Measurements from ENCODE around the gene USP48.
"Not testable (repeated sequence)": the region's sequence is repeated elsewhere in the genome, so short reads cannot be mapped to it uniquely, and the experiment has no call there.

The USP48 gene

DNA sequence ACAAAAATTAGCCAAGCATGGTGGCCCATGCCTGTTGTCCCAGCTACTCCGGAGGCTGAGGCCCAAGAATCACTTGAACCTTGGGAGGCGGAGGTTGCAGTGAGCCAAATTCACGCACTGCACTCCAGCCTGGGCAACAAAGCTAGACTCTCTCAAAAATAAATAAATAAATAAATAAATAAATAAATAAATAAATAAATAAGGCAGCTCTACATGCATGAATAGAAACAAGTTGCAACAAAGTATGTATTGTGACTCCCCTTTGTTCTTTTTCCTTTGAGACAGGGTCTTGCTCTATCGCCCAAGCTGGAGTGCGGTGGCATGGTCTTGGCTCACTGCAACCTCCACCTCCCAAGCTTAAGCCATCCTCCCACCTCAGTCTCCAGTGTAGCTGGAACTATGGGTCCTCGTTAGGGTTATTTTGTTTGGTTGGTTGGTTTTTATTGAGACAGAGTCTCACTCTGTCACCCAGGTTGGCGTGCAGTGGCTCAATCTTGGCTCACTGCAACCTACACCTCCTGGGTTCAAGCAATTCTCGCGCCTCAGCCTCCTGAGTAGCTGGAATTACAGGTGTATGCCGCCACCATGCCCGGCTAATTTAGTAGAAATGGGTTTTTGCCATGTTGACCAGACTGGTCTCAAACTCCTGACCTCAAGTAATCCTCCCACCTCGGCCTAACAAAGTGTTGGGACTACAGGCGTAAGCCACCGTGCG, 8.0 kb downstream of the USP48 start:
- no peak for DNase-seq (ENCODE audit: low spot score)

DNA sequence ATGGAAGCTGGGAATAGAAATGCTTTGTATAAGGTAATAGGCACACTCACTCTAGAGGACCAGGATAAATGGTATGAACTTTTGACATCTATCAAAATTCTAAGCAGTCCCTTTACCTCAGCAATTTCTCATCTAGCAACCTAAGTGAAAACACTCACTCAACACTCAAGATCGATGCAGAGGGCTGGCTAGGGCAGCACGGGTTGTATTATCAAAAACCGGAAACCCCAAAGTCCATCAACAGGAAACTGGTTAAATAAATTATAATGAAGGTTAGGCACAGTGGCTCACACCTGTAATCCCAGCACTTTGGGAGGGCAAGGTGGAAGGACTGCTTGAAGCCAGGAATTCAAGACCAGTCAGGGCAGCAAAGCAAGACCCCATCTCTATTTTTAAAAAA, 9.4 kb downstream of the USP48 start:
- no peak for DNase-seq (ENCODE audit: low spot score)

DNA sequence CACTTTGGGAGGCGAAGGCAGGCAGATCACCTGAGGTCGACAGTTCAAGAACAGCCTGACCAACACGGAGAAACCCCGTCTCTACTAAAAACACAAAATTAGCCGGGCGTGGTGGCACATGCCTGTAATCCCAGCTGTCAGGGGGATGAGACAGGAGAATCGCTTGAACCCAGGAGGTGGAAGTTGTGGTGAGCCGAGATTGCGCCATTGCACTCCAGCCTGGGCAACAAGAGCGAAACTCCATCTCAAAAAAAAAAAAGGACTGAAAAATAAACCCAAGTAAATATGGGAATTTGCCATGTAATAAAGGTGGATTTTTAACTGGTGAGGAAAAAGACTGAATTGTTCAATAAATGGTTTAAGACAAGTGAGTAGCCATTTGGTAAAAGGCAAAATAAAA, 11.3 kb downstream of the USP48 start:
- DNase-seq (ENCODE audit: low spot score): not testable (repeated sequence)

DNA sequence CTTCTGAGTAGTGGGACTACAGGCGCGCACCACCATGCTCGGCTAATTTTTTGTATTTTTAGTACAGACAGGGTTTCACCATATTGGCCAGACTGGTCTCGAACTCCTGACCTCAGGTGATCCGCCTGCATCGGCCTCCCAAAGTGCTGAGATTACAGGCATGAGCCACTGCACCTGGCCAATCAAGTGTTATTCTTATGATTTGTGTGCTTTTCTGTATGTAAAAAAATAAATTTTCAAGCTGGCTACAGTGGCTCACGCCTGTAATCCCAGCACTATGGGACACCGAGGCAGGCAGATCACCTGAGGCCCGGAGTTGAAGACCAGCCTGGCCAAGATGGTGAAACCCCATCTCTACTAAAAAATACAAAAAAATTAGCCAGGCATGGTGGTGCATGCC, 12.3 kb downstream of the USP48 start:
- DNase-seq (ENCODE audit: low spot score): not testable (repeated sequence)

DNA sequence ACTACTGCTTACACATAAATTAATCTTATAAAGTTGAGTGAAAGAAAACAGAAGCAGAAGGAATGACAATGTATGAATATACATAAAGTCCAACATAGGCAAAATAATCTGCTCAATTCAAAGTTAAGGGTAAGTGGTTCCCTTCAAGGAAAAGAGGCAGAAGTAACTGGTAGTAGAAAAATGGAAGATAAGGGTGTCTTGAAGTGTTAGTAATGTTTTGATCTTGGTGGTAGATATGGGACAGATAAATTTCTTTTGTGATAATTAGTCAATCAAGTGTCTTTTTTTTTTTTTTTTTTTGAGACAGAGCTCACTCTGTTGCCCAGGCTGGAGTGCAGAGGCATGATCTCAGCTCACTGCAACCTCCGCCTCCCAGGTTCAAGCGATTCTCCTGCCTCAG, 12.7 kb downstream of the USP48 start:
- no peak for DNase-seq (ENCODE audit: low spot score)

DNA sequence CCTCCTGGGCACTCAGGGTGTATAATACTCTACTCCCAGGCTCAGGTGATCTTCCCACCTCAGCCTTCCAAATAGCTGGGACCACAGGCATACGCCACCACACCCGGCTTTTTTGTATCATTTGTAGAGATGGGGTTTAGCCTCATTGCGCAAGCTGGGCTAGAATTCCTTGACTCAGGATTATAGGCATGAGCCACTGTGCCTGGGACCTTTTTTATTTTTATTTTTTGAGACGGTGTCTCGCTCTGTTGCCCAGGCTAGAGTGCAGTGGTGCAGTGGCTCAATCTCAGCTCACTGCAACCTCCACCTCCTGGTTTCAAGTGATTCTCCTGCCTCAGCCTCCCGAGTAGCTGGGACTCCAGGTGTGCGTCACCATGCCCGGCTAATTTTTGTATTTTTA, 15.8 kb downstream of the USP48 start:
- not testable (repeated sequence) for DNase-seq (ENCODE audit: low spot score)

DNA sequence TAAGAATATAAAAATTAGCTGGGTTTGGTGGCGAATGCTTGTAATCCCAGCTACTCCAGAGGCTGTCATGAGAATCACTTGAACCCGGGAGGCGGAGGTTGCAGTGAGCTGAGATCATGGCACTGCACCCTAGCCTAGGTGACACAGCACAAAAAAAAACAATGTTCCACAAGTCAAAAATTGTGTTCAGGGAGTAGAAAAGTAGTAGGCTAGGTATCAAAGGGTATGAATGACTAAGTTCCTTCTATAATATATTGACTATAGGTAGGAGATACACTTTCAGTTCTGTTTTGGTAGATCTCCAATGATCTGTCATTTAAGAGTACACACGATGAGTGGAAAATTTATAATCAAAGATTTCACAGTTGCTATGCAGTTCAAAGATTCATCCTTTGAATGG, 16.7 kb downstream of the USP48 start:
- no peak for DNase-seq (ENCODE audit: low spot score)

DNA sequence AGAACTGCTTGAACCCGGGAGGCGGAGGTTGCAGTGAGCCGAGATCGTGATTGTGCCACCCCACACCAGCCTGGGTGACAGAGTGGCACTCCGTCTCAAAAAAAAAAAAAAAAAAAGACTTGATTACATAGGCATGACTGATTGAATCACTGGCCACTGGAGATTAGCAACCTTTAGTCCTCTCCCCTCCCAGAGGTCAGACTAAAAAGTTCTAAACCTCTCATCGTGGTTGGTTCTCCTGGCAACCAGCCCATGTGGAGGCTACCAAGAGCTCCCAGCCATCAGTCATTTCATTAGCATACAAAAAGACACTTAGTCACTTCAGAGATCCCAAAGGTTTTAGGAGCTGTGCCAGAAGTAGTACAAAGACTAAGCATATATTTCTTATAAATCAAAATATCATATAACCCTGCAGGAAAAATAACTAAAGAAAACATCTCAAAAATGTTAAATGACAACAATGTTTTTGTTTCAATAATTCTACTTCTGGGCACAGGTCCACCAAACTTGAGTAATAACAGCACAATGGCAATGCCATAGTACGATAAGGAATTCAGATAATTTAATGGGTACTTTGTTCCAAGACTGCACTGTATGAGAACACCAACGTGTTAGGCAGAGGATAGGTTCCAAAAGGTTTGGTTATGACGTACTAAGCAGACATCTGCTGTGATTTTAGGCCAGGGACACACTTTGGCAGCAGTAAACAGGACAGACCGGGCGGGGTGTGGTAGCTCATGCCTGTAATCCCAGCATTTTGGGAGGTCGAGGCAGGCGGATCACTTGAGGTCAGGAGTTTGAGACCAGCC, 18.1 kb downstream of the USP48 start:
- peak; percentile 56 for DNase-seq (ENCODE audit: low spot score)

DNA sequence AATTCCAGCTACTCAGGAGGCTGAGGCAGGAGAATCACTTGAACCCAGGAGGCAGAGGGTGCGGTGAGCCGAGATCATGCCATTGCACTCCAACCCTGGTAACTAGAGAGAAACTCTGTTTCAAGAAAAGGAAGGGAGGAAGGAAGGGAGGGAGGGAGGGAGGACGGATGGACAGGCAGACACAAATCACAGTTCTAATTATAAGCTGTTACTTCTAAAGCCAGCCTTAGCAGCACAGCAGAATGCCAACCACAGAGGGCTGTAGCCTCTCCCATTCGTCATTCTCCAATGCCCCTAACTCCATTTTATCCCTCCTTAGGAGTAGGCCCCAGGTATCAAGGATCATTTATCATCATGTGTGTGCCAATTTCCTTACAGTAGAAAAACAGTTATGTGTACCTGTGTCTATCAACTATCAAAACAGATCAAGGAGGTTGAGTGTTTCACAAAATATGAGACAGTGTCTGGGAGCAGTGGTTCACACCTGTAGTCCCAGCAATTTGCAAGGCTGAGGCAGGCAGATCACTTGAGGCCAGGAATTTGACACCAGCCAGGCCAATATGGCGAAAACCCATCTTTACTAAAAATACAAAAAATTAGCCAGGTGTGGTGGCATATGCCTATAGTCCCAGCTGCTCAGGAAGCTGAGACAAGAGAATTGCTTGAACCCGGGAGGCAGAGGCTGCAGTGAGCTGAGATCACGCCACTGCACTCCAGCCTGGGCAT, 19.1 kb downstream of the USP48 start:
- DNase-seq (ENCODE audit: low spot score): no peak

DNA sequence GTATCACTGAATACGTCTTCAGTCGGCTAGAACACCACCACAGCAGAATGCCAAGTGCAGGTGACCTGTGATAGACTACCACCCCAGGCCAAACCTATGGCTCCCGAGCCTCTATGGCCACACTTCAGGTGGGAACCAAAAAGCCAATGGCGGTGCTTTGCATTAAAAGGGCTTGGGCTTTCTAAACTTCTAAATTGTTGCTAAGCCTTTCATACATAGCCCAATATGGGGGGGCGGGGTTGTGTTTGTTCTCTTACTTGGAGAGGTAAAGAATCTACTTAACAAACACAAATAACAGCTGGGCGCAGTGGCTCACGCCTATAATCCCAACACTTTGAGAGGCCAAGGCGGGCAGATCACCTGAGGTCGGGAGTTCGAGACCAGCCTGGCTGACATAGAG, 19.7 kb downstream of the USP48 start:
- DNase-seq (ENCODE audit: low spot score): no peak

DNA sequence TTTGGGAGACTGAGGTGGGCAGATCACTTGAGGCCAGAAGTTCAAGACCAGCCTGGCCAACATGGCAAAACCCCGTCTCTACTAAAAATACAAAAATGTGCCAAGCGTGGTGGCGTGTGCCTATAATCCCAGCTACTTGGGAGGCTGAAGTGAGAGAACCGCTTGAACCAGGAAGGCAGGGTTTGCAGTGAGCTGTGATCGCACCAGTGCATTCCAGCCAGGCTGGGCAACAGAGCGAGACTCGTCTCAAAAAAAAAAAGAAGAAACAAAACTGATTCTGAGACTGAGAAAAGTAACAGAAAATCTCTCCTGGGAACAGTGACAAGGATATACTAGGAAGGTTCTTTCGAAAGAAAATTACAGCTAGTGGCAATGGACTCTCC, 20.9 kb downstream of the USP48 start:
- DNase-seq (ENCODE audit: low spot score): no peak

DNA sequence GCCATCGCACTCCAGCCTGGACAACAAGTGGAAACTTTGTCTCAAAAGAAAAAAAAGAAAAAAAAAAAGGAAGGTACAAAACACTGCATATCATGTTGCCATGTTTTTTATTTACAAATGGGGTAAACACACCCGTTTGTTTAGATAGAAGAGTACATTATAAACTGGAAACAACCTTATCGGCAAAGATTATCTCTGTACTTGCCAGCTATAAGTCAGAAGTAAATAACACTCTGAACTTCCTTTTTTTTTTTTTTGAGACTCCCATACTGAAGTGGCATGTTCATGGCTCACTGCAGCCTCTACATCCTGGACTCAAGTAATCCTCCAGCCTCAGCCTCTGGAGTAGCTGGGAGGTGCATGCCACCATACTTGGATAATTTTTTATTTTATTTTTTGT, 21.9 kb downstream of the USP48 start:
- DNase-seq (ENCODE audit: low spot score): no peak

DNA sequence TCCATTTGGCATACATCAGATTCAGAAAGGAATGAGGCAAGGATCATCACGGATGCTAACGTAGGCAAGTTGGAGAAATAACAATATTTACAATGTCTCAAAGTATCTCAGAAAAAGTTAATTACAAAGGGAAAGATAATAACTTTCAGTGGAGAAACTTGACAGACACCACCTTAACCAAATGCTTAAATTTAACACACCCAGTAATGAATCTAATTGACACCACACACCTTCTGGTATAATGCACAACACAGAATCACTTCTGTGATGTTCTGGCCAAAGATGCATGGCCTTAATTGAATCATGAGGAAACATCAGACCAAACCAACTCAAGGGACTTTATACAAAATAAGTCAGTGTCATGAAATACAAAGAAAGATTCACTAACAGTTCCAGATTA, 23.1 kb downstream of the USP48 start:
- no peak for DNase-seq (ENCODE audit: low spot score)

DNA sequence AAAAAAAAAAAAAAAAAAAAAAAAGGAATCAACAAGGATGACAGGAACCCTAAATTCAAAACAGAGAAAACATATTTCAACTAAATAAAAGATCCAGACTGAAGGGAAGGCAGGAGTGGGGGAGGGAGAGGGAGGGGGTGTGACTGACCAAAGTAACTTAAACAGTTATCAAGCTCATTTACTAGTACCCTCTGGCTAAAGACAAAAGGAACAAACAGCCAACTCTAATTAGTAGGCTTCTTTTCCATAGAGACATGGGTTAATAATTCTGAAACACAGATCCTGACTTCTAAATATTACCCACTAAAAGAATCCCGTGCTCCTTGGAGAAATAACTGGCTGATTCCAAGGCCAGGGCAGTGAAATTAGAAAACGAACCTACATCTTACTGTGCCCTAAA, 23.8 kb downstream of the USP48 start:
- DNase-seq (ENCODE audit: low spot score): no peak

DNA sequence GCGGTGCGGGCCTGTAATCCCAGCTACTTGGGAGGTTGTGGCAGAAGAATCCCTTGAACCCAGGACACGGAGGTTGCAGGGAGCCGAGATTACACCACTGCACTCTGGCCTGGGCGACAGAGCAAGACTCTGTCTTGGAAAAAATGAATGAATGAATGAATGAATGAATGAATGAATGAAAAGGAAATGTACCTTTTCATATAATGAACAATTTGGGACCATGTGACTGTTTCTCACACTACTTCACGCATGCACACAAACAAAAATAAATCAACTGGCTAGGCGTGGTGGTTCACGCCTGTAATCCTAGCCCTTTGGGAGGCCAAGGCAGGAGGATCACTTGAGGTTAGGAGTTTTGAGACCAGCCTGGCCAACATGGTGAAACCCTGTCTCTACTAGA, 24.3 kb downstream of the USP48 start:
- no peak for DNase-seq (ENCODE audit: low spot score)

DNA sequence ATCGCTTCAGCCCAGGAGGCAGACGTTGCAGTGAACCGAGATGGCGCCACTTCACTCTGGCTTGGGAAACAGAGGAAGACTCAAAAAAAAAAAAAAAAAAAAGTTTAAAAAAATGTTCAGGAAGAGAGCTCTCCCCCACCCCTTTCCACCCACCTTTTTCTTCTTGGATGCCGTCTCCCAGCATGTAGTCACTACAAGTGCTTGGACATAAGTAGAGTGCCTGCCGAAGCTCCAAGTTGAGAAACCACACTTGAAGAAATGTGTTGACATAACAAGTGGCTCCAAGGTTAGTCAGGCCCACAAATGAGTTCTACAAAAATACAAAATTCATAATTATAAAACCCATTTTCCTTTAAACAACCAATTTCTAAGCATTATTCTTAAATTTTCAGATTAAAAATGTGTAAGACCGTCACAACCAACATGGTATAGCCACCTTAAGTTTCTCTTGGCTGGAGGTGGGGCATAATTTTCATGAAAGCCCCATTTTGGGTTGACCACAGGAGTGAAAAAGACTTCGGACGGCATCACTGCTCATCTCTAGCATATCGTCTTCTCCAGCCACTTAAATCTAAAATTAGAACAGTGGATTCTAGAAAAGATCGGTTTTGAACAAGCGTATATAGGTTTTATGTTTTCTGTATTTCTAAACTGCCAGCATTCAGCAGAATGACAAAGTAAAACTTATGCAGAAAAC, 26.4 kb downstream of the USP48 start:
- DNase-seq (ENCODE audit: low spot score): no peak

DNA sequence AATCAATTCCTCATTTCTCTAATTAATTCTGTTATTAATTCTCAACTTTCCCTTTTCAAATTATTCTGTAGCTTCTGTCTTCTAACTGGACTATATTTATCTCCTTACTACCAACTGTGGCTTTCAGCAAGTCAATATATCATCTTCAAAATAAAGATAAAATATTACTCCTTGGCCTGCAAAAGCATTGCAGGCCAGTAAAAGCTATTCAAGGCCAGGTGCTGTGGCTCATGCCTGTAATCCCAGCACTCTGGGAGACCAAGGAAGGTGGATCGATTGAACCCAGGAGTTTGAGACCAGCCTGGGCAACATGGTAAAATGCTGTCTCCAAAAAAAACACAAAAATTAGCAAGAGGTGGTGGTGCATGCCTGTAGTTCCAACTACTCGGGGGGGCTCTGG, 27.9 kb downstream of the USP48 start:
- DNase-seq (ENCODE audit: low spot score): no peak

DNA sequence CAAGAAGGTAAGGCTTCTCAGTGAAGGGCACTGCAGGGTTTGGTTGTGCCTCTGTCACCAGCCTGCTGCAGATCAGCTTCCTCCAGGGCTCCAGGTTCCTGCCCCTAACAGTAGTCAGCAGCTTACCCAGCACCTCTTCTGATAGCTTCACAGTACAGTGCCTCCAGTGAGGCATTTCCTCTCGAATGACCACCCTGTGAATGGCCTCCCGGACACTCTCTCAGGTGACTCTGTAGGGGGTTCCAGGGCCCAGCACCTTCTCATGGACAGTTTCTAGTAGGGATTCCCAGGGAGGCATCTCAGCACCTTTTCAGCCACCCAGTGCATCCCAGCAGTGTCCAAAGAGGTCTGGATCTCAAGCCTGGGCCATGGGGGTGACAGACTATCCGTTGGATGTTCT, 28.4 kb downstream of the USP48 start:
- no peak for DNase-seq (ENCODE audit: low spot score)

DNA sequence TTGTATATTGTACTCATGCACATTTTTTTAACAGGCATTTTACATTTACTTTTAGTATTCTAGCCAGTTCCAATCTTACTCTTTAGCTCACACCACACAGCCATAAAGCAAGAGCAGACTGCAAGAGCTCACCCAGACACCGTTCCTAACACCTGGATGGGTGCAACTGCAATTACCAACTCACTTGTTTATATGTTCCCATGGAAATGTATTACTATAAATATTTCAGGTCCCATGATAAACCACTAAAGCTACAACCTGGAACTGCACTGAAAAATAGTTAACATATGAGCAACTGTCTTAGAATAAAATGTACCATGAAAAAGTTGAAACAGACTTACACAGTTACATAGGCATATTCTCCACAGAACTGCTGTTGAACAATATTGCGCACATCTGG, 30.8 kb downstream of the USP48 start:
- DNase-seq (ENCODE audit: low spot score): no peak

DNA sequence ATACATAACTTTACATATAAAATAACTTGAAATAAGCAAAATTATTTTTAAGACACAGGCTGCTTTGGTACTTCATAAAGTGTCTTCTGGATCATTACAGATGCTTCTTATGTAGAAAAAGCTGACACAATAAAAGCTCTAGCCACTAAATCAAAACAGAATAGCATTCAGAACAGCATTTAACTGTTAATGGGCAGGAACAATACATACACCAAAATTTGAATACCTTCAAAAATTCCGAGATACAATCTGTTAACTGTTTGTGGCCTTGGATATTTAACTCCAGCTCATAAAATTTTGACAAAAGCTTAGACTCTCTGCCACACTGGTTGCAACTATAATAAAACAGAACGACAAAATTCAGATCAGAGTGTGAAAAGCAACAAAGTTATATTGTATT, 31.7 kb downstream of the USP48 start:
- DNase-seq (ENCODE audit: low spot score): no peak

DNA sequence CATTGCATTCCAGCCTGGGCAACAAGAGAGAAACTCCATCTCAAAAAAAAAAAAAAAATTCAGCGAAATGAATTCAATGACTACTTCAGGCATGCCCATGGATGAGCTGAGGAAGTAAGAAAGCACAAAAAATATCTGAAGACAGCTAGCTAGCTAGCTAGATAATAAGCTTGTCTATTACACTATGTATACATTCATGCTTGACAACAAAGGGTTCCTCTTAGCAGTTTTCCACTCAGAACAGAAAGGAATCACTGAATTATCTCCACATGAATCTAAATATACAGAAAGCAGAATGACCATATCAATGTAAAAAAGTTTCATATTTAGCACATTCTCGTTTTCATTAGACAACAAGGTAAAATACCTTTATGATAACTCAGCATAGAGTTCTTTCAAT, 32.1 kb downstream of the USP48 start:
- DNase-seq (ENCODE audit: low spot score): no peak

DNA sequence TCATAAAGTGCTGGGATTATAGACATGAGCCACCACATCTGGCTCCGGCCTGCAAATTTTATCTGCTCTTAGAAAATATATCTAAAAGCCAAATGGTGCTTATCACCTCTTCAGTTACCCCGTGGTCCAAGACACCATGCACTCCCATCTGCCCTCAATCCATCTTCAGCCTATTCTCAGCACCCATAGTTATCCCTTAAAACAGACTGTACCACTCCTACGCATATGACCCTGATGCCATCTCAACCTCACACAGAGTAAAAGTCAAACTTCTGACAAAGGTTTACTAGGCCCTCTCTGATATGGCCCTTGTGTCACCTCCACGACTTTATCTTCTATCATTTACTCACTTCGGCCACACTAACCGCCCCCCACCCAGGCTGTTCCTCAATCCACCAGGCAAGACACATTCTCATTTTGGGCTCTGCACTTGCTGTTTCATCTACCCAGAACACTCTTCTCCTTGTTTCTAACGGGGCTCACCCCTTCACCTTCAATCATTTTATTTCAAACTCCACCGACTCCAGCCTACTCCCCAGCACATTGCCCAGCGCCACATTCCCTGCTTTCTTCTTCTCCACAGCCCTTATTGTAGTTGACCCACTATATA, 33.0 kb downstream of the USP48 start:
- DNase-seq (ENCODE audit: low spot score): no peak

Measured in iPS-NIHi11 (cell line).